Stimulated activated CD8-positive, alpha-beta memory T cell treated with anti-CD3 and anti-CD28 coated beads, Interleukin-15, amount 100 ng/mL, for 1 hour (primary cell): ENCODE measurements around the gene ANKRD12.
A peak's percentile ranks its signal among the peaks of the same experiment; 100 is the strongest.

ENCODE experiments used
- DNase-seq: peaks from one replicate; pipeline ENCODE4 v3.0.0-alpha.2; 2020; ENCODE audit warnings: low read depth

ANKRD12 gene

GRCh38 chr18:9106800-9107584, 29.6 kb upstream of the ANKRD12 start:
- no peak for DNase-seq

- no peak for DNase-seq
Observed at GRCh38 chr18:9108911-9109310, 27.7 kb upstream of the ANKRD12 start.

GRCh38 chr18:9109523-9109922, 27.1 kb upstream of the ANKRD12 start:
- no peak for DNase-seq

DNA sequence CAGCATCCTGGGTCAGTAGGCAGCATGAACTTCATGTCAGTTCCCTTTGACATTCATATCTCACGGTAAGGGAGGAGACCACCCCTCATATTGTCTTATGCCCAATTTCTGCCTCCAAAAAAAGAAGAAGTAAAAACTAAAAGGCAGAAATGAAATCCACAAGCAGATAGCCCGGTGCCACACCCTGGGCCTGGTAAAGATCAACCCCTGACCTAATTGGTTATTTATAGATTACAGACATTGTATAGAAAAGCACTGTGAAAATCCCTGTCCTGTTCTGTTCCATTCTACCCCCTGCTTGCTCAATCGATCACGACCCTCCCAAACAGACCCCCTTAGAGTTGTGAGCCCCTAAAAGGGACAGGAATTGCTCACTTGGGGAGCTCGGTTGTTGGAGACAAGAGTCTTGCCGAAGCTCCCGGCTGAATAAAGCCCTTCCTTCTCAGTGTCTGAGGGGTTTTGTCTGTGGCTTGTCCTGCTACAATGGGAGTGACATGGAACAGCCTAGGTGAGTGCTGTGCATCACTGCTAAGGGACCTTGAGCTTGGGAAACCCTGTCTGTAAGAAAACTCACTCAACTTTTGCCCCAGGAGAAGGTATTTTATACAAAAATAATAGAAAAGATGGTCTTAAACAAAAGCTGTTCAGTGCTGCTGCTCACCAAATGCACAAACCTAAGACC, 23.0 kb upstream of the ANKRD12 start:
- no peak for DNase-seq

GRCh38 chr18:9115984-9116383, 20.6 kb upstream of the ANKRD12 start:
- DNase-seq, result no peak

DNA sequence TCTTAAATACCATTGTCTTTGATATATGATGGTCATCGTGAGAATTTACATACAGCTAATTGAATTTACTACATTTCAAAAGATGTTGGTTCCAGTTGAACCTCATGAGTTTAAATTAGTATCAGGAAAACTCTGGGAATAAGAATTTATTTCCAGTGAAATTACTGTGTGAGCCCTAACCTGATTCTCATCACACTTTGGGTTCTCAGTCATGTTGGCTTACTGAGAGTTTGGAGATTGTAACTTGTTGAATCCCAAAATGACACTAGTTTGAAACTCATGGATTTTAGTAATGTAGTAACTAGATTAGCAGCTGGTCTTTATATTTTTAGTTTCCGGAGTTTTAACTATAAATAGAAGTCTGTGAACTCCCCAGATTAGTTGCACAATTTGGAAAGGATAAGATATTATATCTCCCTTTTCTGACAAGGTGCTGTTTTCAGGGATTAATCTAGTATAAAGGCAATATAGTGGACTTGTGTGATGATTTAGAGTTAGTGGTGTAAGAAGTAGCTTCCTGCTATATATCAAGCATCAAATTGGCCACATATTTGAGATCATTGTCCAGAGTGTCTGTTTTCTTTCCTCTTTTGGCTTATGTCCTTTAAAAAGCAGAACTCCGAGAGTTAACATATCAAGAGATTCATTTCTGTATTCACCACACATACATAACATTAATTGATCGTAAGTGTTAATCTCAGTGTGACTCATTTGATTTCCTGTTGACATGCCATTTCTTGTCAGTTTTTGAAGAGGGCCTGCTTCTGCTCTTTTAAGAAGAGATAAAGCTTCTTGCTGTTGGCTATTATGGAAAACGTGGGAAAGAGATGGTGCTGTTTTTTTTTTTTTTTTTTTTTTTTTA, 18.4 kb upstream of the ANKRD12 start:
- no peak for DNase-seq

DNA sequence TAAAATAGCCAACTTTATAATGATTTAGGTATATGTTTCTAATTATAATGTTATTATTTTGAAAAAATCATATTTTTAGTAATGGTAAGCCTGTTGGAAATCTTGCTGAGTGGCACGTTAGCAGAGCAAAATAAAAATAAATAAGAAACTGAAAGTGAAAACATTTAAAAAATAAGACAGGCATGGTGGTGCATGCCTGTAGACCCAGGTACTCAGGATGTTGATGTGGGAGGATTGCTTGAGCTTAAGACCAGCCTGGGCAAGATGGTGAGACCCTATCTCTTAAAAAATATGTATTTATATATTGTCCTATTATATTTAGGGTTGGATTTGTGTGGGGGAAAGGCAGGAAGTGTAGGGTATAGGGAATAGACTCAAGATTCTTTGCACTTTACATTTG, 15.8 kb upstream of the ANKRD12 start:
- no peak for DNase-seq

DNA sequence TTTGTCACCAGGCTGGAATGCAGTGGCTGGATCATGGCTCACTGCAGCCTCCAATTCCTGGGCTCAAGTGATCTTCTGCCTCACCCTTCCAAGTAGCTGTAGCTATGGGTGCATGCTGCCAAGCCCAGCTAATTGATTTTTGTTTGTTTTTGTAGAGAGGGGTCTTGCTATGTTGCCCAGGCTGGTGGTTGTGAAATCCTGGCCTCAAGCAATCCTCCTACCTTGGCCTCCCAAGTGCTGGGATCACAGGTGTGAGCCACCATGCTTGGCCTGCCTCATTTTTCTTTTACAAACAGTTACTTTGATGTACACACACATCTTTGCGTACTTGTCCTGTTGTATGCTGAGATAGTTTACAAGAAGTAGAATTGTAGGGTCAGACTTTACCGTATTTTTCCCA, 13.1 kb upstream of the ANKRD12 start:
- DNase-seq, result no peak

DNA sequence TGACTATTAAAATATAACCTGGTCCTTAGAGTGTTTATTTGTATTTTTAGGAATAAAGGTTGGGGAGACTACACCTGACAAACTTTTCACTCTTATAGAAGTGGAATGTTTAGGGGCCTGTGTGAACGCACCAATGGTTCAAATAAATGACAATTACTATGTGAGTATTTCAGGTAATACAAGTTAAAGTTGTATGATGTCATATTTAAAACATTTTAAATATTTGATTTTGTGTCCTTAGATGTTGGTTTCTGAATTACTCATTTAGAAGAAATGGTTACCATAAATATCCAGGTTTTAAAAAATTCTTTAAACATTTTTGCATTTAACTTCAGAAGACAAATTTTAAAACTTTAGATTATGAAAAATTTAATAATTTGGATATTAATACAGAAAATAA, 11.8 kb upstream of the ANKRD12 start:
- DNase-seq, result no peak

- no peak for DNase-seq
Observed at GRCh38 chr18:9126337-9126736, 10.2 kb upstream of the ANKRD12 start.

- DNase-seq, result no peak
Observed at GRCh38 chr18:9130195-9130594, 6.4 kb upstream of the ANKRD12 start.

- DNase-seq, result no peak
Observed at GRCh38 chr18:9130806-9131205, 5.8 kb upstream of the ANKRD12 start.

GRCh38 chr18:9132628-9133027, 4.0 kb upstream of the ANKRD12 start:
- no peak for DNase-seq

DNA sequence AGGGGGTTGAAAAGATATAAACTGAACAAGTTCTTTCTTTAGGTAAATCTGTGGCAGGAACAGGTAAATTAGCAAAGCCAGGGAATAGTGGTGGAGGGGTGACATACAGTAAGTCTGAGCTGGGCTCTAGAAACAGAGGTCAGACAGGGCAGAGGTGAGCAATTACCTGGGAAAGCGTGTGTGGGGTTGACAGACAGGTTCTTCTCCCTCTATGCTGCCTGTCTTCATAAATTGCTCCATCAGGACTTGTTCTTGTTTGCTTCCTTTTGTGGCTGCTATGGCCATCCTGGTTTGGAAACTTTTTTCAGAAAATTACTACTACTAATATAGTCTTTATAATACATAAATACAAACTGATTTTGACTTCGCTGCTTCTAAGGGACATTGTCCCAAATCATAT, 3.4 kb upstream of the ANKRD12 start:
- no peak for DNase-seq

DNA sequence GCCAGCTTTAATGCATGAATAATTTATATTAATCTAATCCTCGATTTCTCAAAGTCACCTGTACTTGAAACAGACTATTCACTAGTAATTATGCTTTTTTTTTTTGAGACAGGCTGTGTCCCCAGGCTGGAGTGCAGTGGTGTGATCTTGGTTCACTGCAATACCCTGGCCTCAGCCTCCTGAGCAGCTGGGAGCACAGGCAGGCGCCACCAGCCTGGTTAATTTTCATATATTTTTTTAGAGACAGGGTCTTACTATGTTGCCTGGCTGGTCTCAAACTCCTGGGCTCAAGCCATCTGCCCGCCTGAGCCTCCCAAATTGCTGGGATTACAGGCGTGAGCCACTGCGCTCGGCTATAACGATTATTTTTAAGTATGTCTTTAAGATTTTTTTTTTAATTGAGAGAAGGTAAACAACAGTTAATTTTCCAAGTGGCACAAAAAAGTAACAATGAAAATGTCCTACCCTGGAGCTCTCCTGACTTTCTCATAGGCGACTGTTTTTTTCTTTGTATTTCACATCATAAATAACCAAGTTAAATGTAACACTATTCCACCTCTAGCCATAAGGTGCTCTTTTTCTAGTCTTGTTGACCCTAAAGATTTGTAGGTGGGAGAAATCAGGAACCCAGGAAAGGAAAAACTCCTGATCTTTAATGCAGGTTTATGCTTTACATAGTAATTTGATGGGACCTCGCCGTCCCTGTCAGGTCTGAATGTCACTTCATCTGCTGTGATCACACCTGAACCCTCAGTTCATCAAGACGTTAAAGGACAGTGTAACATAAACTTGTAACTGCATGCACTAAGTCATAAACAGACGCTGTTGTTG, 1.3 kb upstream of the ANKRD12 start:
- no peak for DNase-seq

GRCh38 chr18:9135912-9136314, 668 bp upstream of the ANKRD12 start:
- DNase-seq, result no peak

GRCh38 chr18:9137168-9138066, 836 bp downstream of the ANKRD12 start:
- peak; percentile 14 for DNase-seq

- DNase-seq, result no peak
Observed at GRCh38 chr18:9139400-9140039, 2.9 kb downstream of the ANKRD12 start.

GRCh38 chr18:9140381-9140780, 3.8 kb downstream of the ANKRD12 start:
- DNase-seq, result no peak

- DNase-seq, result no peak
Observed at GRCh38 chr18:9140984-9141383, 4.4 kb downstream of the ANKRD12 start.
